ENCODE measurements around the gene SETD1B.

The SETD1B gene

DNA sequence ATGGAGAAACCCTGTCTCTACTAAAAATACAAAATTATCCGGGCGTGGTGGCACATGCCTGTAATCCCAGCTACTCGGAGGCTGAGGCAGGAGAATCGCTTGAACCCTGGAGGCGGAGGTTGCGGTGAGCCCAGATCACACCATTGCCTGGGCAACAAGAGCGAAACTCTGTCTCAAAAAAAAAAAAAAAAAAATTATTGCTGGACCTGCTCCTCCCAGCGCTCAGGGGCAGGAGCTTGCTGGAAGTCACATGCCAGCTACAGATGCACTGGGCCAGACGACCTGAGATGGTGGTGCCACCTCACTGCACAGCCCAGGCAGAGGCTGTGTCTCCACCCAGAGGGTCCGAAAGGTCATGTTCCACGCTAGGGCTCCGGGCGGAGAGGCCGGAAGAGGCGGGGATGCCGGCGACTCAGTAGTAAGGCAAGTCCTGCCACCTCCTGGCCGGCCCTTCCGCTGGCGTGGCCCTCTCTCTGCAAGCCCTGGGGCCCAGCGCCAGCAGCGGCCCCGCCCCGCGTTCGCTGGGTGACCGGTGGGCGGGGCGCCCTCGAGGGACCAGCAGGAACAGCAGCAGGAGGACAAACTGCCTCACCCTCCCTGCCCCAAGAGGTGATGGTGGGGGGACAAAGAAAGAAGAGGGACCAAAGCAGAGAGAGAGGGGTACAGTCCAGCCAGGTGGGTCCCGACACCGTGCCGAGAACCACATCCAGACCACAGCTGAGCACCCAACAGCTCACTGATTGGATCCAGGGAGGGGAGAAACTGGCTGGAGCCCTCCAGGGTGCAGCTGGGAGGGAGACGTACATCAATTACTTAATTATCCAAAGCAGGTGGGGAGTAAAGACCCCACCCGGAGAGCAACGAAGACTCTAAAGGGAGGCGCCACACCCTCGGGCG, 6.7 kb upstream of the SETD1B start:
- DNase-seq = peak in 1 of 2 donors; percentile 22

DNA sequence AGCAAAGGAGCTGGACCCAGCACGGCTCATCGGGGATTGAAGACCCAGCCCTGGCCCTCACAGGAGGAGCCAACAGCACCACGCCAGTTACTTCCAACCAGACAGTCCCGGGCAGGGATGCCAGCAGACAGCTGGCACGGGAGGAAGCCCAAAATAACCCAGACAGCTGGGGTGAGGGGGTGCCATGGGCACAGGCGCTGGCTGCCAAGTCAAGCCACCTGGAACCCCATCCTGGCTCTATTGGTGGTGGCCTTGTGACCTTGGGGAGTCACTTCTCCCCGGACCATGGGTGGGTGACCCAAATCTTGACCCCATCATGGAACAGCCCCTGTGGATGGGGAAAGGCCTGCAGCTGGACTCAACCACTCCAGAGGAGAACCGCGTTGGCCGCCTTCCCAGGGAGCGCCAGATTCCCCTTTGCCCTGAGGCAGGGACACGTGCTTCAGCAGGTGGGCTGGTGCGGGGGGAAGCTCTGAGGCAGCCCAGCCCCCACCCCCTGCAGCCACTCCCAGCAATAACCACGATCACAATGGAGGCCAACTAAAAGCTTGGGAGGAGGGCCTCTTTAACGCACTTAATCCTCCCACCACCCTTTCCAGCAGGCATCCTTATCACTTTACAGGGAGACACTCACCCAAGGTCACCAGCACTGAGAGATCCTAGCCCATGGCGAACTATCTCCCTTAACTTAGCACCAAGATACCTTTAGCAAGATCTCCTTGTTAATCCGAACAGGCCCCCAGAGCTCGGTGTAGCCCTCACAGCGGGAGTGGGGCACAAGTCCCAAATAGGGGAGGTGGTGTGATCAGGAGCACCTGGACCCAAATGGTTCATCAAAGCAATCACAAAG, 5.6 kb upstream of the SETD1B start:
- no peak for DNase-seq

DNA sequence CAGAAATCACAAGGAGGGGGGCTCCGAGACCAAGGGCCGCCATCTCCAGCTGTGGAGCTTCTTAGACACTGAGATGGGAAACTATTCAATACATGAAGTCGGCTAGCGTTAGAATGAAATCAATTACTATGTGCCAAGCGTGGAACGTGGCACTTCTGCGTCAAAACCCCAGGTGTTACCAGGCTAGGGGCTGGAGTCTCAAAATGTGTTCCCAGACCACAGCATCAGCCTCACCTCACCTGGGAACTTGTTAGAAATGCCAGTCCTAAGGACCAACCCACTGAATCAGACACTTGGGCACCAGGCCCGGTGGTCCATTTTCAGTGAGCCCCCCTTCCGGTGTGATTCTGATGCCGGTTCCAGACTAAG, 5.0 kb upstream of the SETD1B start:
- no peak for DNase-seq

DNA sequence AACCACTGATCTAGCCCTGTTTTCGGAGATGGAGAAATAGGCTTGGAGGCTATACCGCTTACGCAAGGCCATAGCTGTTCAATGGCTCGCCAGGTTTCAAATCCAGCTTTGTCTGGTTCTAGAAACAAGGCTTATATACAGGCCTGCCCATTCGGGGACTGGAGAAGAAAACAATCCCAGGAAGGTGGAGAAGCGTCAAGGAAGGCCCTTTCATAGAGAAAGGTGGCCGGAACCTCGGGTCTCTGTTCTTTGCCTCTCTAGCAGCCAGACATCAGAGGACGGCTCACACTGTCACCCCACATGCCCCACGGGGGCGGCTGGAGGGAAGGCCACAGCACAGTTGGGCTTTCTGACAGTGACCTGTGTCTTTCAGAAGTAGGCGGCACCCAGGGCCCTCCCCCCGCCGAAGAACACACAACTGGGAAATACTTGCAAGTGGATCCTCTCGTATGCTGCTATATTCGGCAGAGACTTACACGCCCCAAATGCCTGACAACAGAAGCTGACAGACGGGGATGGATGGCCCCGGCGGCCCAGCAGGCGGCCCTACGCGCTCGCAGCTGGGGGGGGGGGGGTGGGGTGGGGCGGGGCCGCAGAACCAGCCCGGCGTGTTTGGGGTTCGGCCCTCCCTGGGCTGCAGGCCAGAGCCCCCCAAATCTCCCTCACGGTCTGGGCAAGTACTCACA, 4.5 kb upstream of the SETD1B start:
- peak; percentile 77 to 78 for DNase-seq

DNA sequence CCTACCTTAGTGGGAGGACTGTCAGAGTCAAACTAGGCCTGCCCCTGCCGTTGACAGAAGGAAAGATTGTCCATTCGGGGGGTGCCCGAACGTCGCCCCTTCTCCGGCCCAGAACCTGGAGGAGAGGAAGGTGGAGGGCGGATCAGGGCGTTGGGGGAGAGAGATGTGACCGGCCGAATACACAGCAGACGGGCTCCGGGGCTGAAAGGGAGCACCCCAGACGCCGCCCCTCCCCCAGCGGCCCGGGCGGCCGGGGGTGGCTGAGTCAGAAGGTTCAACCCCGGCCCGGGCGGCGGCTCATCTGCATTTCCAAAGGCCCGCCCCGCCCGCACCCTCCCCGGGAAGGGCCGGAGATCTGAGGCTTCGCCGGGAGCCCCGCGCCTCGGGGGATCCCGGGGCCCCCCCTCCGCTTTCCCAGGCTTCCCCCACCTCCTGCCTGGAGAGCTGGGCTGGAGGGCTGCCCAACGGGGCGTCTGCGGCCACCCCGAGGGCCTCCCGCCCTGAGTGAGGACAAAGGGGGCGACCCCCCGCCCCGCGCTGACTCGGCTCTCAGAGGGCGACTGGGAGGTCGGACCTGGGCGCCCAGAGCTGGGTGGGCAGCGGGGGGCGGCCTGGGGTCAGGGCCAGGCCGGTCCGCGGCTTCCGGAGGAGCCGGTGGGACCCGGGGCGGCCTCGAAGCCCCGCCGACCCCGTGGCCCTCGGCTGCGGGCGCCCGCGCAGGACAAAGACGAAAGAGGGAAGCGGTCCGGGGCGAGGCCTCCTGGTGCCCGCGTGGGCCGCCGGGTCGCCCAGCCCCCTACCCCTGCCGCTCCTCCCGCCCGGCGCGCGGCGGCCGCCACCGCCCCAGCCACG, 3.7 kb upstream of the SETD1B start:
- DNase-seq = peak; percentile 74 to 76

DNA sequence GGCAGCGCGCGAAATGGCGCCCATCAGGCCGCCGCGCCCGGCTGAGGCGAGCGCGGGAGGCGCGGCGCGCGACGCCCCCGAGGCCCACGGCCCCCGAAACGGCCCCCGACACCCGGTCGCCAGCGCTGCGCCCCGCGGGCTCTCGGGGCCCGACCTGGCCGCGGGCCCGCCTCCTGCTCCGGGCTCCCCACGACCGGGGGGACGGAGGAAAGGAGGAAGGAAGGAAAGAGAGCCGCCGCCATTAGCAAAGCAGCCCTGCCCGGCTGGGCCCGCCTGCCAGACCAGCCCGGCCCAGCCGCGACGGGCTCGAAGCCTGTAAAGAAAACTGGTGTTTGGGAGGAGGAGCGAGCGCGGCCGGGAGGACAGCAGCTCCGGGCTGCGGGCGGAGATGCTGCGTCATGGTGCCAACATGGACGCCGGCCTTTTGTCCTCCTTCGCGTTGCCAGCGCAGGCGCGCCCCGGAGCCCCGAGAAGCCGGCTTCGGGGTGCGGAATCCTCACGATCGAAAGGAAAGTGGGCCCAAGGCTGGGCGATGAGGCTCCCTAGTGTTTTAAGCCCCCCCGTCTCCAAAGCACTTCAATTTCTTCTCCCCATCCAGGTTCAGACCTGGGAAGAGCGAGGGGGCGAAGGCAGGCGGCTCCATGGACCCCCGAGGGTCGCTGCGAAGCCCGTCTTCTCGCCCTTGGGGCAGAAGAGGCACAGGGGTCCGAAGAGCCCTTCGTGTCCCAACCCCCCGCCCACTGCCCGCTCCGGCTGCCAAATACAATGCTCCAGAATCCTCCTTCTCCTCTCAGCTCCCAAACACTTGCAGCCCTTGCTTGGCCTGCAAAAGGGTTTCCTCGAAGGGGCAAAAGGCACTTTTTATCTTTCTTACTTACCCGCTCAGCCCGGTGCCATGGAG, 2.9 kb upstream of the SETD1B start:
- peak; percentile 76 to 80 for DNase-seq

DNA sequence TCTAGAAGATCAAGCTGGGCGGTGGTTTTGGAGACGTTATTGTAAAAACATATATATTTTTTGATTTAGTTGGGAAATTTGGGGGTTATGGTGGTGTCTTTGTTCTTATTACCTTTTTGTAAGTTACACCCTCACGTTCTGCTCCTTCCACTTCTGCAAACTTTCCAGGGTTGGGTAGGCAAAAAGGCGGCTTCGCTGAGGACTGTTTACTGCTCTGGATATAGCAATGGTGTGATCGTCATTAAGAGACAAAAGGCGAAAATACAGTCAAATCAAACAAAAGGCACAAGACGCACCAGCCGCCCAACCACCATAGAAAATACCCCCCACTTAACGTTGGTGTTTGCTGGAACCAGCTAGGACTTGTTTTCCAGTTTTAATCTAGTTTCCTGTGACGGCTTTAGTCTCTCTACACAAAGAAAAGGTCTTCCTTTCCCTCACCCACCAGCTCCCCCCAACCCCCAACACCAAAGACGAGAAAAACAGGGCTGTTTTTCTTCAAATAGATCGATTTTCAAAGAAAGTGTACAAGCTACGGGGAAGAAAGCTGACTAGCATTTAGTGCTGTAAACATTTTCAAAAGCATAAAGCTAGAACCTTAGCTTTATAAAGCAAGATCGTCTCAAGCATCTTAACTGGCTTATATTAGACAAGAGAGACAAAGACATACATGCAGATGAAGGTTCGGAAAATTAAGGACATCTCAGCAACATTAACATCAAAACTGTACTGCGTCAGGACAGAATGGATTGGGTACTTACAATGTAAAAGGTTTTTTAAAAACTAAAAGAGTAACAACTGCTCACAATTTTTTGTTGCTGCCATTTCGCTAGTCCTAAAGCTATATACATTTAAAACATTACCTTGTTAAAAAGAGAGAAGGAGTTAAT, 2.0 kb upstream of the SETD1B start:
- peak; percentile 80 to 82 for DNase-seq

DNA sequence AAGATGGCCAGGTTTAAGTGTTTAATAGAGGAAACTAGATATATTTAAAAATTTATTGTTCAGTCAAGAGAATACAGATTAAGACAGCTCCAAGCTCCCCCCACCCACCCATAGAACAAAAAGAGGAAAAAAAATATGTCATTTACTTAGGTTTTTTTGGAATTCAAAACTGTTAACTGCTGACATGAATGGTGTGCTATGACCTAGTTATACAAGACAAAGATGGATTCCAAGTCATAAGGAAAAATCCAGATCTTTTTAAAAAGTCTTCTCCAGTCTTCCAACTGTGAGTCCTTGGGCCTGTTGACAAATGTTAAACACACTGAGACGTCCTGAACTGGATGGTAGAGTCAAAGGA, 1.3 kb upstream of the SETD1B start:
- no peak for DNase-seq

DNA sequence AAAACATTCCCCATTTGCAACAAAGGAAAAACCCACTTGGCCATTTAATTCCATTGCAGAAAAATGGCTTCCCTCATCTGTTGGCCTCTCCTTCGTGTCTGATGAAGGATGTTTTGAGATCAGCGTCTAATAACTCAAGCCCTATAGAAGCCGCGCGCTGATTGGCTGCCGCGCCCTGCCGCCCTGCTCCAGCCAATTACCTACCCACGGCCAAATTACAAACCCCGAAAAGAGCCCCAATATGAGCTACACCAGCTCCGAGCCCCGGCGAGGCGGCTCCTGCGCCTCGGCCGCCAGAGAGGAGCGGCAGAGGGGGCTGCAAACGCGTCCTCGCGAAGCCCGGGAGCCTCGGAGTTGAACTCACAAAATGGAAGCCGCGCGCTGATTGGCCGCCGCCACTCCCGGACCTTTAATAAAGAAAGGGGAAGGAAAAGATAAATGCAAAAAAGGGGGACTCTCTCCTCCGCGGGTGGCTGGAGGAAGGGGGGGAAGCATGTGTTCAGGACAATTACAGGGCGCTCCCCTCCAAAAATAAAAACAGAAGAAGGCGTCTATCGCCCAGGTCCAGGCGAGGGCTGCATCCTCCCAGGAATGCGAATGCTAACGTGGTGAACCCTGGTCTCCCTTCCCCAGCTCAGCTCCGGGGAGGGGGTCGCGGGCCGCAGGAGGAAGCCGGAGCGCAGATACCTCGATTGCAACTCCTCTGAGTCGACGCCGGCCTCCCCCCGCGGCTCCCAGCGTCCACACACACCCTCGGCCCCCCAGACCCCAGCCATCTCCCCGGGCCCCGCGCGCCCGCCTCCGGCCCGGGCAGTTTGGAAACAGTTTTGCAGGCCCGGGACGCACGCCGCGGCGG, 738 bp upstream of the SETD1B start:
- DNase-seq = peak; percentile 95

DNA sequence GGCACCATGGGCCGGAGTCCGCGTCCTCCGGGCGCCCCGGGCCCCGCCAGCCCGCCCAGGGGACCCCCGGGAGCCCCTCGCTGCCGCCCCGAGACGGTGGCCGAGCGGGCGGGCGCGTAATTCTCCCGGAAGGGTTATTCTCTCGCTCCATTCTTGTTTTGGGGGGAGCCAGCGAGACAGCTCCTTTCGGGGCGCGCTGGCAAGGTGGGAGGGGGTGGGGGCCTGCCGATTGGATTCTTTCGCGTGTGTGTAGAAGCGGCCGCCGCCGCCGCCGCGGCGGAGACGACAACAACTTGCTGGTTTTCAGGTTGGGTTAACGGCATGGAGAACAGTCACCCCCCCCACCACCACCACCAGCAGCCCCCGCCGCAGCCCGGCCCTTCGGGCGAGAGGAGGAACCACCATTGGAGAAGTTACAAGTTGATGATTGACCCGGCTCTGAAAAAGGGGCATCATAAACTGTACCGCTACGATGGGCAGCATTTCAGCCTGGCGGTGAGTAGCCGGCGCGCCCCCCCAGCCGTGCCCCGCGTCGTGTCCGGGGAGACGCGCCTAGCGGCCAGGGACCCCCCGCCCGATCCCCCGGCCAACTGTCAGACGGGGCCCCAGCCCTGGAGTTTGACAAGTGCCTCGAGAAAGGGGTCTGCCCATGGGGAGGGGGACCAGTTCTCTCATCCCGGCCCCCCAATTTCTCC, 755 bp downstream of the SETD1B start:
- peak; percentile 70 to 75 for DNase-seq

DNA sequence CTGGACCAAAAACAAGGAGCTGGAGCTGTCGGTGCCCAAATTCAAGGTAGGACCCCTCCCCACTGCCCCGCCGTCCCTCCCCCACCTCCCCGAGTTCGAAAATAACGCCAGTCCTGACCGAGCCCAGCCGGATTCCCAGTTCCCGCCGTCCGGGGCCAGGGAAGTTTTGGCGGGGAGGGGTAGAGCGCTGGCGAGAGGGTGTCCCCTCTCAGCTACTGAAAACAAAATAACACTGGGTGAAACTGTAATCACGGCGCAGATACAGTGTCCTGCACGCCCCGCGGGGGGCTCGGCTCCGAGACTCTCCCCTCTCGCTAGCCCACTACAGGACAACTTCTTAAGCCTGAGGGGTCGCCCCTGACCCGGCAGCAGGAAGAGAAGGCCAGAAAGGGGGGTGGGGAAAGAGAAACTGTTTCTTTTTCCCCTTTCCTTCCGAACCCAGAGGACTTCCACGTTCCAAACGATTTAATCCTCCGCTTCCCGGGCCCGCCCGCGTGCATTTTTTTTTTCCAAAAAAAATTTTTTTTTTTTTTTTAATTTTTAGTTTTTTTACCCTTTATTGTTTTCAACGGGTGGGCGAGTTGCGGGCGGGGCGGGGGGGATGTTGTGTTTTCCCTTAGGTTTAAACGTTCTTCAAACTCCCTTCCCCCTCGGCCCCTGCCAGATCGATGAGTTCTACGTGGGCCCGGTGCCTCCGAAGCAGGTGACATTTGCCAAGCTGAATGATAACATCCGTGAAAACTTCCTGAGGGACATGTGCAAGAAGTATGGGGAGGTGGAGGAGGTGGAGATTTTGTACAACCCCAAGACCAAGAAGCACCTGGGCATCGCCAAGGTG, 1.6 kb downstream of the SETD1B start:
- DNase-seq = peak in 1 of 2 donors; percentile 42

DNA sequence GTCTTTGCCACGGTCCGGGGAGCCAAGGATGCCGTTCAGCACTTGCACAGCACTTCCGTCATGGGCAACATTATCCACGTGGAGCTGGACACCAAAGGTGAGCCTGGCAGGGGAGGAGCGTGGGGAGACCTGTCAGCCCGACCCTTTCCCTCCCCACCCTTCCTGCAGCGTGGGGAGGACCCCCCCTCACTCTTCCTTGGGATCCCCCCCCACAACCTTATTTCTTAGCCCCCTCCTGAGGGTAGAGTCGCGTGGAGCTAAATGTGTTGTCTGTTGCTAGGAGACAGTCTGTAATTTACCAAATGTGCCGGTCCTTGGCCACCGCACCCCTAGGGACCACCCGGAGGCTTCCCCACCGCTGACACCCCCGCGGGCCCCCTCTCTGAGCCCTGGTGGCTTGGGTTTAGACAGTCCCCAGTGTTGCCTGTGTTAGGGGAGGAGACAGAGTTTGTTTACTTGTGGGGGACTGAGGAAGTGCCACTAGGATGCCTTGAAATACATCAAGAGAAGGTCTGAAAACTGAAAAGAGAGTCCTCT, 2.3 kb downstream of the SETD1B start:
- DNase-seq = peak; percentile 59 to 78

DNA sequence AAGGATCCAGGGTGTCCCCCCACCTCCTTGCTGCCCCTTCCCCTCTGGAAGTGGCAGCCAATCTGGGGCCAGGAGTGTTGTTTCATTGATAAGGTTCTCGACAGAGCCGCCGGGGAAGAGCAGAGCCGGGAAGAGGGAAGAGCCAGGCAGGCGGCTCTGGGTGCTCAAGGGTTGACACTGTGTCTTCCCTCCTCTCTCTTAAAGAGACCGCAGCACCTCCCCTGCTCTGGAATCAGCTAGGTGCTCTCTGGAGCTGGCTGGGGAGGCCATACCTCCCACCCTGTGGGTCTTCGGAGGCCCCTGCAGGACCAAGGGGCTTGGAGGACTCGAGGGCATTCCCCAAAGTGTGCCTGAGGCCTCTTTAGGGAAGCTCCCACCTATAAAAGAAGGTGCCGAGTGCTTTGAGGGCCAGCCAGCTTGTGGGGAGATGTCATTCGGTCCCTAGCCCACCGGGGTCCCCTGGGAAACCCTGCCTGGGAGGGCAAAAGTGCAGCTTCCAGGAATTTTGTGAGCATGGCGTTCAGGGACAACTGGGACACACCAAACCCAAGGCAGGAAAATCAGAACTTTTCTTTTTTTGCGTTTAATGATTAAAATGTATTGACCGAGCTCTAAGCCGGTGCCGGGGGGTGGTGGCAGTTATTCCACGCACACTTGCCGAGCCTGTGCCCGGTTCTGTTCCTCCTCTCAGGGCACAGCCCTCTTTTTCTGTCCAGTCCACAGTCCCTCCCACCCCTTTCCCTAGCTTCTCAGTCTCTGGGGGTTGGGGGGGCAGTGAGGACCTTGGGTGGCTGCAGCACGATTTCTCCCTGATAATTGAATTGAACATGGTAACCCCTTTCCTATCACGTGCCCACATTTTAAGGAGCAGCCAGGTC, 3.0 kb downstream of the SETD1B start:
- no peak for DNase-seq

DNA sequence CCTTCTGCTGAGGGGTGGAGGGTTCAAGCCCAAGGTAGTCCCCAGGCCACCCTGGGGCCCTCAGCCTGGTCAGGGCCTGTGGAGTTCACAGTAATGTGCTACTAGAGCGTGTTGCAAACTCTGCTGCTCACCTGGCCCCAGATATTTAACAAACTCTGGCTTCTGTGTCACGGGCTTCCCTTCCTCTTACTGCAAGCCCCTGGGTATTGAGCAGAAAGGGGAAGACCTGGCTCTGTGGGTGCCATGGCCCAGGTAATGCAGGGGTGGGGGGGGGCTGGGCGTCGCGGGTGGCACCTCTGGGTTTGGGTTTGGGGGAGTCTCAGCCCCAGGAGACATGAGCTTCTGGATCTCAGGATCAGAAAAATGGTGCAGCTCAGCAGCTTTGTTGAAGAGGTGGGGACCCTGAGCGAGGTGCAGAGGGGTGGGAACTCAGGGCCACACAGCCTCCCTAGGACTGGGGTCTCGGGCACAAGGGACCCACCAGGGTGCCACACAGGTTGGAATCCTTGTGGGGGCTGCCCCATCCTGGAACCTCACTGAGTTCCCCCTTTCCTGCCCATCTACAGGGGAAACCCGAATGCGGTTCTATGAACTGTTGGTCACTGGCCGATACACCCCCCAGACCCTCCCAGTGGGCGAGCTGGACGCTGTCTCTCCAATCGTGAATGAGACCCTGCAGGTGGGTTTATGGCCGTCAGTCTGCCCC, 4.0 kb downstream of the SETD1B start:
- DNase-seq = no peak

DNA sequence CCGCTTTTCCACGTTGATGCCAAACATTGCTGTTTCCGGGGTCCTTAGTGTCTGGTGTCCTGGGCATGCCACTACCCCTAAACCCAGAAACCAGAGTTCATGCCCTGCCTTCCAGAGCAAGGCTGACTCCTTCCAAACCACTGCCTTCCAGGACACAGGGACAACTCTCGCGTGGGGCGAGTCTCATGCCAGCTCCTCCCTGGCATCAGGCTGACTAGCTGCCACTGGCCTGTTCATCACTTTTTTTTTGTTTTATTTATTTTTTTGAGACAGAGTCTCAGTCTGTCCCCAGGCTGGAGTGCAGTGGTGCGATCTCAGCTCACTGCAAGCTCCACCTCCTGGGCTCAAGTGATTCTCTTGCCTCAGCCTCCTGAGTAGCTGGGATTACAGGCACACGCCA, 4.8 kb downstream of the SETD1B start:
- DNase-seq = no peak

DNA sequence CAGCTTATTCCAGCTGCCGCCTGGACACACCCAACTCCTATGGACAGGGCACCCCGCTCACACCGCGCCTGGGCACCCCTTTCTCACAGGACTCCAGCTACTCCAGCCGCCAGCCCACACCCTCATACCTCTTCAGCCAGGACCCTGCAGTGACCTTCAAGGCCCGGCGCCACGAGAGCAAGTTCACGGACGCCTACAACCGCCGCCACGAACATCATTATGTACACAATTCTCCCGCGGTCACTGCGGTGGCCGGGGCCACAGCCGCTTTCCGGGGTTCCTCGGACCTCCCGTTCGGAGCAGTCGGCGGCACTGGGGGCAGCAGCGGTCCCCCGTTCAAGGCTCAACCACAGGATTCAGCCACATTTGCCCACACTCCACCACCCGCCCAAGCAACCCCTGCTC, 5.9 kb downstream of the SETD1B start:
- DNase-seq = no peak

Data from CD4-positive, alpha-beta T cell treated with Interleukin-4 for 1 hour (primary cell).